HepG2 (cell line): ENCODE measurements around the gene REG1B. TPM values are rescaled to one million over a fixed set of nuclear protein-coding genes. Genes with fewer than 3 reads are reported as not detected.

Experiments used
- ATAC-seq: fragments of 200-7000 bp; cut with Tn5 transposase; 3 replicates; pipeline ENCODE4 v1.9.1; 2020; ENCODE audit warnings: mild to moderate bottlenecking, moderate library complexity
- BruUV-seq: library from RNA; stranded (reverse); fragments of 400-500 nt; replicated peaks from 2 replicates; lab custom pipeline; 2021; lab: Mats Ljungman, UMichigan
- CTCF ChIA-PET: fragments of 300-600 bp; formaldehyde crosslinking; extraction: SDS; loops from one replicate; lab custom pipeline; 2021; ENCODE audit warnings: low total read pairs, inconsistent platforms, low intra/inter-chr PET ratio; lab: Yijun Ruan, JAX
- POLR2A ChIA-PET: fragments of 350-600 bp; sonication (Branson Sonifier 250); formaldehyde crosslinking; loops from one replicate; lab custom pipeline; 2020; ENCODE audit warnings: antibody characterized with exemption, inconsistent platforms; lab: Yijun Ruan, JAX
- DNase-seq: peaks from one replicate; pipeline ENCODE4 v3.0.0-alpha.2; 2015; ENCODE audit warnings: low spot score
- FAIRE-seq: peaks from 3 replicates; lab custom pipeline; 2011; peaks lifted over from hg19 to GRCh38; lab: Jason Lieb, UNC
- H2AFZ ChIP-seq: one replicate; pipeline ENCODE4 v1.6.1; 2011; ENCODE audit warnings: low read length, inconsistent platforms
- H3K27ac ChIP-seq: fragments of 300-600 bp; 3 replicates; pipeline ENCODE4 v1.8.0; 2011; ENCODE audit warnings: mixed run types, mild to moderate bottlenecking, mixed read lengths, low read length, inconsistent platforms; ENCODE audit not compliant: insufficient read depth; ENCODE audit errors: extremely low read length
- H3K27me3 ChIP-seq, 2 experiments: fragments of 200-600 bp in 1 of 2; 2 replicates in 1 of 2; 3 replicates in 1 of 2; pipeline versions ENCODE4 v1.6.0 to v1.8.0; 2011; ENCODE audit warnings: low read length in 2 of 2, mild to moderate bottlenecking in 2 of 2, moderate library complexity in 2 of 2, inconsistent platforms in 1 of 2; ENCODE audit not compliant: insufficient read depth in 2 of 2, control insufficient read depth in 1 of 2
- H3K36me3 ChIP-seq, 2 experiments: fragments of 200-600 bp in 1 of 2; replicated peaks in 1 of 2; 2 replicates in 1 of 2; 3 replicates in 1 of 2; pipeline versions ENCODE4 v1.5.1 to v1.8.0; 2011; ENCODE audit warnings: low read length in 2 of 2, inconsistent platforms in 1 of 2; ENCODE audit not compliant: insufficient read depth in 2 of 2, control insufficient read depth in 1 of 2
- H3K4me1 ChIP-seq: 2 replicates; pipeline ENCODE4 v1.5.1; 2012; ENCODE audit warnings: low read length, inconsistent platforms; ENCODE audit not compliant: insufficient read depth
- H3K4me2 ChIP-seq: 2 replicates; pipeline ENCODE4 v1.6.0; 2011; ENCODE audit warnings: low read depth, low read length, inconsistent platforms
- H3K4me3 ChIP-seq, 3 experiments: fragments of 200-600 bp in 1 of 3; sonication (generic), shearing (Covaris generic) in 1 of 3; replicated peaks in 1 of 3; 2 replicates each; pipeline ENCODE4 v1.5.1; 2011 to 2016; ENCODE audit warnings: low read length in 3 of 3, inconsistent platforms in 2 of 3, low read depth in 2 of 3, mild to moderate bottlenecking in 2 of 3, control low read depth in 1 of 3, mixed read lengths in 1 of 3; ENCODE audit not compliant: insufficient read depth in 1 of 3
- H3K79me2 ChIP-seq: one replicate; pipeline ENCODE4 v1.6.1; 2011; ENCODE audit warnings: low read length, inconsistent platforms; ENCODE audit not compliant: insufficient read depth
- H3K9ac ChIP-seq: 2 replicates; pipeline ENCODE4 v1.6.0; 2011; ENCODE audit warnings: mild to moderate bottlenecking, low read depth, low read length, inconsistent platforms; ENCODE audit not compliant: insufficient read depth
- H3K9me3 ChIP-seq: 2 replicates; pipeline ENCODE4 v1.5.1; 2012; ENCODE audit warnings: mild to moderate bottlenecking, low read length
- H4K20me1 ChIP-seq: 2 replicates; pipeline ENCODE4 v1.6.0; 2011; ENCODE audit warnings: inconsistent platforms, mild to moderate bottlenecking, low read length, moderate library complexity; ENCODE audit not compliant: insufficient read depth
- BHLHE40 ChIP-seq: IDR thresholded peaks from 2 replicates; pipeline ENCODE4 v1.6.1; 2011; ENCODE audit warnings: low read length, improper control_type of control experiment
- CREB3 ChIP-seq: sonication (generic); formaldehyde crosslinking; IDR thresholded peaks from 2 replicates; pipeline ENCODE4 v1.5.0; 2020; ENCODE audit warnings: missing genetic modification reagents
- ELF4 ChIP-seq: sonication (generic); formaldehyde crosslinking; IDR thresholded peaks from 2 replicates; pipeline ENCODE4 v1.5.0; 2020; ENCODE audit warnings: missing genetic modification reagents, mild to moderate bottlenecking, moderate library complexity, borderline replicate concordance
- HNRNPK ChIP-seq: fragments of 200-400 bp; formaldehyde crosslinking; IDR thresholded peaks from 2 replicates; pipeline ENCODE4 v1.6.1; 2018; ENCODE audit warnings: low read length, low read depth, moderate library complexity, mild to moderate bottlenecking; ENCODE audit not compliant: poor library complexity, severe bottlenecking
- MEIS2 ChIP-seq: sonication (generic); formaldehyde crosslinking; IDR thresholded peaks from 2 replicates; pipeline ENCODE4 v1.9.0; 2021; ENCODE audit warnings: mild to moderate bottlenecking, missing genetic modification reagents
- SALL2 ChIP-seq: sonication (generic); formaldehyde crosslinking; IDR thresholded peaks from 2 replicates; pipeline ENCODE4 v1.8.1; 2023; ENCODE audit warnings: mild to moderate bottlenecking, missing genetic modification reagents, inconsistent platforms
- STAT6 ChIP-seq: sonication (generic); formaldehyde crosslinking; IDR thresholded peaks from 2 replicates; pipeline ENCODE4 v1.4.0; 2020; ENCODE audit warnings: missing genetic modification reagents, mild to moderate bottlenecking, borderline replicate concordance
- TIGD3 ChIP-seq: sonication (generic); formaldehyde crosslinking; IDR thresholded peaks from 2 replicates; pipeline ENCODE4 v1.5.1; 2020; ENCODE audit warnings: mild to moderate bottlenecking, missing genetic modification reagents, borderline replicate concordance
- ZBTB7B ChIP-seq: sonication (generic); formaldehyde crosslinking; IDR thresholded peaks from 2 replicates; pipeline ENCODE4 v1.4.0; 2020; ENCODE audit warnings: missing genetic modification reagents
- ZFX ChIP-seq: sonication (generic); formaldehyde crosslinking; IDR thresholded peaks from 2 replicates; pipeline ENCODE4 v1.4.0; 2020; ENCODE audit warnings: mild to moderate bottlenecking, low read depth, missing genetic modification reagents, moderate library complexity
- ZIK1 ChIP-seq: sonication (generic); formaldehyde crosslinking; IDR thresholded peaks from 2 replicates; pipeline ENCODE4 v1.5.0; 2020; ENCODE audit warnings: mild to moderate bottlenecking, low read depth, missing genetic modification reagents, borderline replicate concordance
- ZNF382 ChIP-seq: sonication (generic); formaldehyde crosslinking; IDR thresholded peaks from 2 replicates; pipeline ENCODE4 v1.5.0; 2020; ENCODE audit warnings: missing genetic modification reagents, mild to moderate bottlenecking, borderline replicate concordance
- ZNF512 ChIP-seq: sonication (generic); formaldehyde crosslinking; IDR thresholded peaks from 2 replicates; pipeline ENCODE4 v1.4.0; 2020; ENCODE audit warnings: mild to moderate bottlenecking, missing genetic modification reagents
- ZNF747 ChIP-seq: sonication (generic); formaldehyde crosslinking; IDR thresholded peaks from 2 replicates; pipeline ENCODE4 v1.8.1; 2023; ENCODE audit warnings: missing genetic modification reagents, mild to moderate bottlenecking, borderline replicate concordance
- WGBS: methylation state at CpG from one replicate; pipeline ENCODE4 v1.1.6; 2017; ENCODE audit warnings: low lambda C conversion rate; 5-methylcytosine and 5-hydroxymethylcytosine counted together
- in situ Hi-C: cut with HindIII; loops from 2 replicates; pipeline ENCODE4 v1.10.0; 2017; ENCODE audit warnings: low pct_unique_long_range_greater_than_20kb; ENCODE audit not compliant: extremely low pct_ligation_motif_present
- intact Hi-C: fragments of 100-400 bp; cut with micrococcal nuclease; formaldehyde crosslinking; loops from one replicate; pipeline ENCODE4 v1.10.0; 2022; ENCODE audit not compliant: unreplicated experiment
- polyA plus RNA-seq, 8 experiments: library from polyadenylated mRNA; depleted of rRNA in 3 of 8; stranded (reverse) in 7 of 8; unstranded in 1 of 8; fragments of >200 nt; fragmentation: Illumina TruSeq in 4 of 8; extraction: Trizol in 4 of 8; gene quantifications; 2 replicates each; pipeline versions ENCODE4 v1.2.1 to v1.2.3, GENCODE V29; 2011 to 2016; ENCODE audit warnings: low read depth in 4 of 8, missing spikeins in 1 of 8, mixed read lengths in 1 of 8; ENCODE audit not compliant: insufficient read depth in 1 of 8
- total RNA-seq, 5 experiments: library from RNA; depleted of rRNA; stranded (reverse); fragments of >200 nt; fragmentation: Illumina TruSeq; extraction: Trizol; gene quantifications; 2 replicates each; pipeline ENCODE4 v1.2.3, GENCODE V29; 2016; ENCODE audit warnings: low read depth in 1 of 5

Gene REG1B
- total and polyA plus RNA-seq, 2 of the 13 experiments (the other 11 are each of a cell fraction or from before 2014, with no cell fraction given), result not detected

GRCh38 chr2:79105259-79105658 is 17.5 kb upstream of the REG1B start (continued):
- TF ChIP-seq SALL2 (CRISPR knock-in tag) (no peak), ZBTB7B (no peak), ZIK1 (CRISPR knock-in tag) (no peak), BHLHE40 (no peak), STAT6 (CRISPR knock-in tag) (no peak), ZFX (no peak), MEIS2 (CRISPR knock-in tag) (no peak), HNRNPK (no peak), TIGD3 (CRISPR knock-in tag) (no peak), ZNF382 (CRISPR knock-in tag) (no peak)
- TF ChIP-seq, all 625 proteins: peak for 0

GRCh38 chr2:79103214-79103613 is 15.4 kb upstream of the REG1B start:
- Histone ChIP-seq H3K9ac (no peak overlapping the region), H4K20me1 (no peaks in the 10 kb centered on the region), H3K9me3 (peaks cover 10% of the 10 kb centered on the region), H3K4me1 (no peaks in the 10 kb centered on the region), H3K27me3 (no peaks in the 10 kb centered on the region; a peak in 1 of 5 replicates), H2AFZ (no peak overlapping the region), H3K36me3 (no peaks in the 10 kb centered on the region), H3K79me2 (no peaks in the 10 kb centered on the region), H3K4me2 (no peak overlapping the region), H3K27ac (no peak overlapping the region), H3K4me3 (no peak overlapping the region)
- ATAC-seq (no peak), FAIRE-seq (no peak), DNase-seq (no peak)
- intact Hi-C loops (no loop called here), in situ Hi-C loops (no loop called here)
- no TSS peak for BruUV-seq
- CTCF ChIA-PET, result no interaction called here
- 83% methylated on average over 2 of the region's 2 CpGs for WGBS
- POLR2A ChIA-PET, result no interaction called here
- no peak for TF ChIP-seq ZNF747 (CRISPR knock-in tag)
- TF ChIP-seq CREB3, result no peak
- TF ChIP-seq ZNF512 (CRISPR knock-in tag), result no peak
- TF ChIP-seq STAT6 (CRISPR knock-in tag), result no peak
- TF ChIP-seq ELF4 (CRISPR knock-in tag), result no peak
